HG02571 (cell line): ENCODE results near the gene ZNF581.

Source experiments
- ATAC-seq: cut with Tn5 transposase; IDR thresholded peaks from one replicate; pipeline ENCODE4 v1.9.1; 2021; ENCODE audit warnings: mild to moderate bottlenecking, moderate library complexity; ENCODE audit not compliant: unreplicated experiment

ZNF581 gene

DNA sequence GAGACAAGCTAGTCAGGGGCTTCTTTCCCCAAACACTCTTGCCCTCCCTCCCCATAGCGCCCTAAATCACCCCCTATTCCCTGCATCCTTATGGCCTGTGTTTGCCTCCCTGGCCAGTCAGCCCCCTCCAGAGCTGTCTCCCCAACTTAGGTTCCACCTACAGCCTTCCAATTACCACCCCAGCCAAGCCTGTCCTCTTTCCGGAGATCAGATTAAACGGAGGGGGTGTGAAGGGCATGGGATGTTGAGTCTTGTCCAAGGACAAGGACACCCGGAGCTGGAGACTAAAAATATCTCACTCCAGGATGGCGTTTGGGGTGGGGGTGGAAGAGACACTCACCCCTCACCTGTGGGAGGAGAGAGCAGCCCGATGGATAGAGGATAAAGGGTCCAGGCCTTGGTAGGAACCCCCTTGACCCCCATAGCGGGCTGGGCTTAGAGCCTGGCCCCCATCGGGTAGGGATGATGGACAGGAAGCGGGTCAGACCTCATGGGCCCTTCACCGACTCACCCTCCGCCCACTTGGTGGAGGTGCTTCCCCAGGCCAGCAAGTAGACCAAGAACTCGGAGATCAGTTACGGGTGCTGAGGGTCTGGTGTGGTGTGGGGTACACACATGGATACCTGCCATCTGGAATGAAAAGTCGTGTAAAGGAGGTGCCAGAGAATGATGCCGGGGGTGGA lies 32.0 kb upstream of the ZNF581 start:
- ATAC-seq = no peak

DNA sequence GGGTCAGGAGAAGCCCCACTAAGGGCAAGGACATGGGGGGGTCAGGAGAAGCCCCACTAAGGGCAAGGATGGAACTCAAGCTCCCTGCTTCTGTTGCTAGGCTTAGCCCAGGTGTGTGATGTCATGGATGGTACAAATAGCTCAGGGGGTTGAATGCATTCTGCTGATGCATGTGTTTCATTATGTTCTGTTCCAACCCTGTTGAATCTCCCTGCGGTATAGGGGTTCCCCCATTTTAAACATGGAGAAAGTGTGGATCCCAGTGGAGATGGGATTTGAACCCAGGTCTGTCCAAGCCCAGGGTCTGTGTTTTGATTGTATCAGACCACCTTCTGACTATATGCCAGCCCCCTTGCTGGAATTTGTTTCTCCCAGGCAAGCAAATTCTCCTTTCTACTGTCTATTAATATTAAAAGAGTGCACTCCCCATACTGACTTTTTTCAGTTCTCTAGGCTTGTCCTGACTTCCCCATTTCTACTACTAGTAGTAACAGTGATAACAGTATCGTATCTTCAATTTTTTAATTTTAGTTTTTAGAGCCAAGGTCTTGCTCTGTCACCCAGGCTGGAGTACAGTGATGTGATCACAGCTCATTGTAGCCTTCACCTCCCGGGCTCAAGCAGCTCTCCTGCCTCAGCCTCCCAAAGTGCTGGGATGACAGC lies 31.3 kb upstream of the ZNF581 start:
- no peak for ATAC-seq

DNA sequence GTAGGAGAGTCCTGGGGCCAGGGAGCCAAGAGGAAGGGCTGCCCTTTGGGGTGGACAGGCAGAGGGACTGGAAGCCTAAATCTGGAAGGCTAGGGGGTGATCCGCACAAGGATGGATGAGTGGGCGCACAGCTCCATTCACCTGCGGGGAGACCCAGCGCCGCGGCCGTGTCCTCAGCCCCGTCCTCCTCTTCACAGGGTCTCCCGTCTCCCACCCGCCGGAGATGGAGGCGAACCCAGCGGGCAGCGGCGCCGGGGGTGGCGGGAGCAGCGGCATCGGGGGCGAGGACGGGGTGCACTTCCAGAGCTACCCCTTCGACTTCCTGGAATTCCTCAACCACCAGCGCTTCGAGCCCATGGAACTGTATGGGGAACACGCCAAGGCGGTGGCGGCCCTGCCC lies 30.1 kb upstream of the ZNF581 start:
- ATAC-seq = no peak

DNA sequence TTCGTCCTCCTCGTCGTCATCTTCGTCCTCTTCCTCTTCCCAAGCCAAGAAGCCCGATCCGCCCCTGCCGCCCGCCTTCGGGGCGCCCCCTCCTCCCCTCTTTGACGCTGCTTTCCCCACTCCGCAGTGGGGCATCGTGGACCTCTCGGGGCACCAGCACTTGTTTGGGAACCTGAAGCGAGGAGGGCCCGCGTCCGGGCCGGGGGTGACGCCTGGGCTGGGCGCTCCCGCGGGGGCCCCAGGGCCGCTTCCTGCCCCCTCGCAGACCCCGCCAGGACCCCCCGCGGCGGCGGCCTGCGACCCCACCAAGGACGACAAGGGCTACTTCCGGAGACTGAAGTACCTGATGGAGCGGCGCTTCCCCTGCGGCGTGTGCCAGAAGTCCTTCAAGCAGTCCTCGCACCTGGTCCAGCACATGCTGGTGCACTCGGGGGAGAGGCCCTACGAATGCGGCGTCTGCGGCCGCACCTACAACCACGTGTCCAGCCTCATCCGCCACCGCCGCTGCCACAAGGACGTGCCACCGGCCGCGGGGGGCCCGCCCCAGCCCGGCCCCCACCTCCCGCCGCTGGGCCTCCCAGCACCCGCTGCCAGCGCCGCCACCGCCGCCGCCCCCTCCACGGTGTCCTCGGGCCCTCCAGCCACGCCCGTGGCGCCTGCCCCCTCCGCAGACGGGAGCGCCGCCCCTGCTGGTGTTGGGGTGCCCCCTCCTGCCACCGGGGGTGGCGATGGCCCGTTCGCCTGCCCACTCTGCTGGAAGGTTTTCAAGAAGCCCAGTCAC lies 29.3 kb upstream of the ZNF581 start:
- no peak for ATAC-seq

DNA sequence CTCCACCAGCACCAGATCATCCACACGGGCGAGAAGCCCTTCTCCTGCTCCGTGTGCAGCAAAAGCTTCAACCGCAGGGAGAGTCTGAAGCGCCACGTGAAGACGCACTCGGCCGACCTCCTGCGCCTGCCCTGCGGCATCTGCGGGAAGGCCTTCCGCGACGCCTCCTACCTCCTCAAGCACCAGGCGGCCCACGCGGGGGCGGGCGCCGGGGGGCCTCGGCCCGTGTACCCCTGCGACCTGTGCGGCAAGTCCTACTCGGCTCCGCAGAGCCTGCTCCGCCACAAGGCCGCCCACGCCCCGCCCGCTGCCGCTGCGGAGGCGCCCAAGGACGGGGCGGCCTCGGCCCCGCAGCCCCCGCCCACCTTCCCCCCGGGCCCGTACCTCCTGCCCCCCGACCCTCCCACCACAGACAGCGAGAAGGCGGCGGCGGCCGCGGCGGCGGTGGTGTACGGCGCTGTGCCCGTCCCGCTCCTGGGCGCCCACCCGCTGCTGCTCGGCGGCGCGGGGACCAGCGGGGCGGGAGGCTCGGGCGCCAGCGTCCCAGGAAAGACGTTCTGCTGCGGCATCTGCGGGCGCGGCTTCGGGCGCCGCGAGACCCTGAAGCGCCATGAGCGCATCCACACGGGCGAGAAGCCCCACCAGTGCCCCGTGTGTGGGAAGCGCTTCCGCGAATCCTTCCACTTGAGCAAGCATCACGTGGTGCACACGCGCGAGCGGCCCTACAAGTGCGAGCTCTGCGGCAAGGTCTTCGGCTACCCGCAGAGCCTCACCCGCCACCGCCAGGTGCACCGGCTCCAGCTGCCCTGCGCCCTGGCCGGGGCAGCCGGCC lies 28.5 kb upstream of the ZNF581 start:
- no peak for ATAC-seq

DNA sequence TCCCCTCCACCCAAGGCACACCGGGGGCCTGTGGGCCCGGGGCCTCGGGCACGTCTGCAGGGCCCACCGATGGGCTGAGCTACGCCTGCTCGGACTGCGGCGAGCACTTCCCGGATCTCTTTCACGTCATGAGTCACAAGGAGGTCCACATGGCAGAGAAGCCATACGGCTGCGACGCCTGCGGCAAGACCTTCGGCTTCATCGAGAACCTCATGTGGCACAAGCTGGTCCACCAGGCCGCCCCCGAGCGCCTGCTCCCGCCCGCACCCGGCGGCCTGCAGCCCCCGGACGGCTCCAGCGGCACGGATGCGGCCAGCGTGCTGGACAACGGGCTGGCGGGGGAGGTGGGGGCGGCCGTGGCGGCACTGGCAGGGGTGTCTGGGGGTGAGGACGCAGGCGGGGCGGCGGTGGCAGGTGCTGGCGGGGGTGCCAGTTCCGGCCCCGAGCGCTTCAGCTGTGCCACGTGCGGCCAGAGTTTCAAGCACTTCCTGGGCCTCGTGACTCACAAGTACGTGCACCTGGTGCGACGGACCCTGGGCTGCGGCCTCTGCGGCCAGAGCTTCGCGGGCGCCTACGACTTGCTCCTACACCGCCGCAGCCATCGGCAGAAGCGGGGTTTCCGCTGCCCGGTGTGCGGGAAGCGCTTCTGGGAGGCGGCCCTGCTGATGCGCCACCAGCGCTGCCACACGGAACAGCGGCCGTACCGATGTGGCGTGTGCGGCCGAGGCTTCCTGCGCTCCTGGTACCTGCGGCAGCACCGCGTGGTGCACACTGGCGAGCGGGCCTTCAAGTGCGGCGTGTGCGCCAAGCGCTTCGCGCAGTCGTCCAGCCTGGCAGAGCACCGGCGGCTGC lies 27.7 kb upstream of the ZNF581 start:
- no peak for ATAC-seq

DNA sequence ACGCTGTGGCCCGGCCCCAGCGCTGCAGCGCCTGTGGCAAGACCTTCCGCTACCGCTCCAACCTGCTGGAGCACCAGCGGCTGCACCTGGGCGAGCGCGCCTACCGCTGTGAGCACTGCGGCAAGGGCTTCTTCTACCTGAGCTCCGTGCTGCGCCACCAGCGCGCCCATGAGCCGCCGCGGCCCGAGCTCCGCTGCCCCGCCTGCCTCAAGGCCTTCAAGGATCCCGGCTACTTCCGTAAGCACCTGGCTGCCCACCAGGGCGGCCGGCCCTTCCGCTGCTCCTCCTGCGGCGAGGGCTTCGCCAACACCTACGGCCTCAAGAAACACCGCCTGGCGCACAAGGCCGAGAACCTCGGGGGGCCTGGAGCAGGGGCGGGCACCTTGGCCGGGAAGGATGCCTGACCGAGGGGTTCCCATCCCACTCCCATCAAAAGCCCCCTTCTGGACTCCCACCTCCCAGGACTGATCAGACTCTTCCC lies 27.0 kb upstream of the ZNF581 start:
- no peak for ATAC-seq

DNA sequence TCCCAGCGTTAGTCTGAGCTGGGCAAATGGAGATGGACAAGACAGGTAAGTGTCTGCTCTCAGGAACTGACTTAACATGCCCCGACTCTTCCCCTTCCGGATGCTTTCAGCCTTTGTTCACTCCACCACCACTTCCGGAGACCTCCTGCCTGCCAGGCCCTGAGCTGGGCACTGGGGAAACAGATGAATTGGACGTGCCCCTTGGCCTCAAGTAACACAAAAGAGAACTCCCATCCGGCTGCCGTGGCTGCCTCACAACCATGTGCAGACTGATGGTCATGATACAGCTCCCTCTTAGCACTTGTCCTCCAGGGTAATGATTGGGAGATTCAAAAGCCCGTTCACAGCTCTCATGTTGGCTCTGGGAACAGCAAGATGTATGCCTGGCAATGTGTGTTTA lies 26.0 kb upstream of the ZNF581 start:
- ATAC-seq = no peak

DNA sequence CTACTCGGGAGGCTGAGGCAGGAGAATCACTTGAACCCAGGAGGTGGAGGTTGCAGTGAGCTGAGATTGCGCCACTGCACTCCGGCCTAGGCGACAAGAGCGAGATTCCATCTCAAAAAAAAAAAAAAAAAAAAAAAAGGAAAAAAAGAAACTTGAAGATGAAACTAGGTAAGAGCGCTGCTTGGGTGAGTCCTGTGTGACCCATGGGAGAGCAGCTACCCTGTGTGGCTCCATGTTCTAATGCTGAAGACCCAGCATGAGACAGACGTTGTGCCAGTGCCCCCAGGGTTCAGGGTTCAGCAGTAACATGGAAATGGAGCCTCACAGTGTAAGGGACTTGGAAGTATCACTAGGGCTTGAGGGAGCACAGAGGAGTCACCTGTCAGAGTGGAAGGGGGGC lies 25.0 kb upstream of the ZNF581 start:
- ATAC-seq = no peak

DNA sequence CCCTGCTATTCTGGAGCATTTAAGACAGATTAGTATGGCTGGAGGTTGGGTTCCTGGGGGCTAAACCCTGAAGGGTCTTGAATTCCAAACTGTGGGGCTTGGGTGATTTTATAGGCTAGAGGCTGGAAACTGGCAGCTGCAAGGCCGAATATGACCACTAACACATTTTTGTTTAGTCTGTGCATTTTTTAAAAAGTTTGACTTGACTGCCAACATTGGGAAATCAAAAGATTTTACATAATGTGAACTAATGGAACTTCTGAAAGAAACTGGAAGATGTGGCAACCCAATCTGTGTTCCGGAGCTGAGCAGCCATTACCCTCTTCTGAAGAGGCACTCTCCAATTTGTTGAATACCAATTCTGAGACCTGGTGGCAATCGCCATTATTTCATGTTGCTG lies 24.2 kb upstream of the ZNF581 start:
- ATAC-seq = no peak

DNA sequence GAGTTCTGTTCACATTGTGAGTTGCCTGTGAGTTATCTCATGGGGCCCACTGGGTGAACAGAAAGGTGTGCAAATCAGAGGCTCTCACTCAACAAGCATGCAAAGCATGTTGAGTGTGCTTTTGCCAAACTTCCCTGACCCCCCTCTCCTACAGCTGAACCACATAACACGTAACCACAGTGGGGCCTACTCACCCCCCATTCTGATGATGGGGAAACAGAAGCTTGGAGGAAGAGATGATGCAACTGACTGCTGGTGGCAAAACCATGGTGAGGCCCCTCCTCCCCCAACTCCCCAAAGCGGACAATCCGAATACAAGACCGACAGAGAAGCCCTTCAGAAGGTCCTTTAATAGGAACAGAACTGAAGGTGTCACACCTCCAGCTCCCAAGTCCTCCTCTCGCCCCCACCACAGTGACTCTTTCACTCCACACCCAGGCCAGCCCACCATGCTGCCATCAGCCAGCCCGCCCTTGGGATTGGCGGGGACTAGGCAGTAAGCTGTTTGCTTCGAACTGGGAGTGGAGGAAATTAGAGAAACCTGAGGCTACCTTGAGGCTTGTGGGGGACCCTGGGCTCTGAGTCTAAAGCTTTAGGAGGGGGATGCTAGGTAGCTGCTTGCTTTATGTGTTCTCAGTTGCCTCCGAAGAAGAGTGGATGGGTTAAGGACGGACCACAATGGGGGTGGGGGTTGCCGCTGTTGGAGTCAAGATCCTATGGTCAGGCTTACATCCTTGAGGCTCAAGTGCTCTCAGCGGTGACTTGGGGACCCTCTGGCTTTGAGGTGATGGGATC lies 22.8 kb upstream of the ZNF581 start:
- no peak for ATAC-seq

DNA sequence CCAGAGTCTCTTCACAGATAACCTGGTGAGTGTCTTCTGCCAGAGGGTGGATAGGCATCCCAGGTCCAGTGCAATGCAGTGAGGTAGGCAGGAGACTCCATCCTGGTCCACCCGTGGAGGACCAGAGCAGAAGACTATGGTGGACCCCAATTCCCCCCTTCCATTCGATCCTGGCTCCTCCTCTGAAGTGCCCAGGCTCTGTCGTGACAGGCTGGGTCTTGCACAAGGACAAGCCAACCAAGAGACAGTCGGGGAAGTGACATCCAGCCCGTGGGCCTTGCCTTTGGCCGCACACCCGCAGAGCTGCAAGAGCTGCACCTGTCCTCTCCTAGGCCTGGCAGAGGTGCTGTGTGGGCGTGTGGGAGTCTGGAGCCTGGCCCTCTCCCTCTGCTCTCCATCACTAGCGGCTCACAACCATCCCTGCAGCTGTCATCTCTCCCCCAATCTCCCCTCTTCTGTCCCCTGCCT lies 22.2 kb upstream of the ZNF581 start:
- ATAC-seq = no peak

DNA sequence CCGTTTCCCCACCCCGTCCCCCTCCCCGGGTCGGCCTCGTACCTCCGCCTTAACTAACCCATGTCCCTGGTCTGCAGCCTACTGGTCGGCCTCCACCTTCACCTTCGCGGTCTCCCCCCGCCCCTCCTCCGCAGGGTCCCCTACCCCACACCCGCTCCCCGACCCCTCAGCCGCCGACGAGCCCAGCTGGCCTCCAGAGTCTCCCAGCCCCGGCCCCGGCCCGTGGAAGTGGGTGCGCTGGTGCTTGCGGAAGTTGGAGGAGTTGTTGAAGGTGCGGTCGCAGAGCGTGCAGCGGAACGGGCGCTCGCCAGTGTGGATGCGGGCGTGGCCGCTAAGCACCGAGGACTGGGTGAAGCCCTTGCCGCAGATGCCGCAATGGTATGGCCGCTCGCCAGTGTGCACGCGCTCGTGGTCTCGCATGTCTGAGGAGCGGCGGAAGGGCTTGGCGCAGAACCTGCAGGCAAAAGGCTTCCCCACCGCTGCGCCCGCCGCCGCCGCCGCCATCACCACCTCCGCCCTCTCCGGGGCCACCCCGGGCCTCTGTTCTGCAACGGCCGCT lies 21.7 kb upstream of the ZNF581 start:
- ATAC-seq = no peak

DNA sequence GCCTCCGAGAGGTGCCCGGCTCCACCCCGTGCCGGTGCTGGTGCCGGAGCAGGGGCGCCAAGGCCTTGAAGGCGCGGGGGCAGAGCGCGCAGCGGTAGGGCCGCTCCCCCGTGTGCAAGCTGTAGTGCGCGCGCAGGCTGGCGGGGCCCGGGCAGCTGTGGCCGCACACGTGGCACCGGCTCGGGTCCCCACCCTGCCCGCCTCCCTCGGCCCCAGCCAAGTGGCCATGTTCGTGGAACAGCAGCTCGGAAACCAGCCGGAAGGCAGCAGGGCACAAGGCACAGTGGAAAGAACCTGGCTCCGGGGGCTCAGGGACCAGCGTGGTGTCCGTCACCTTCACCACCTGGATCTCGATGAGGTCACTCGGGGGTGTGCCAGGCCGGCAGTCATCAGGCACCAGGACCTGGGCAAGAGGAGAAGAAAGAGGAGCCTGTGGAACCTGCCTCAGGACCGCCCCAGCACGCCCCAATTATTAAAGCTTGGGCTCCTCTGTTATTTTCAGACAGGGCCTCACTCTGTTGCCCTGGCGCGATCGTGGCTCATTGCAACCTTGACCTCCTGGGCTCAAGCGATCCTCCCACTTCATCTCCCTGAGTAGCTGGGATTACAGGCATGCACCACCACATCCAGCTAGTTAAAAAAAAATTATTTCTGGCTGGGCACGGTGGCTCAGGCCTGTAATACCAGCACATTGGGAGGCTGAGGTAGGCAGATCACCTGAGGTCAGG lies 21.0 kb upstream of the ZNF581 start:
- no peak for ATAC-seq

DNA sequence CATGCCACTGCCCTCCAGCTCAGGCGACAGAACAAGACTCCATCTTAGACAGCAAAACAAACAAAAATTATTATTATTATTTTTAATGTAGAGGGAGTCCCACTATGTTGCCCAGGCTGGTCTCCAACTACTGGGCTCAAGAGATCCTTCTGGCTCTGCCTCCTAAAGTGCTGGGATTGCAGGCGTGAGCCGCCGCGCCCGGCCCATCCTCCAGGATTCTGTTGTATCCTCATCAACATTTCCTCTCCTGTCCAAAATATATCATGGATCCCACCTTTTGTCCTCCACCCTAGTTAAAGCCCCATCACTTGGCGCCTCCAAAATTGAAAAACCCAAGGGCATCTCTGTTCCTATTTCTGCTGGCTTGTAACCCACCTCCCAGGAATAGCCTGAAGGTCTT lies 20.3 kb upstream of the ZNF581 start:
- no peak for ATAC-seq

DNA sequence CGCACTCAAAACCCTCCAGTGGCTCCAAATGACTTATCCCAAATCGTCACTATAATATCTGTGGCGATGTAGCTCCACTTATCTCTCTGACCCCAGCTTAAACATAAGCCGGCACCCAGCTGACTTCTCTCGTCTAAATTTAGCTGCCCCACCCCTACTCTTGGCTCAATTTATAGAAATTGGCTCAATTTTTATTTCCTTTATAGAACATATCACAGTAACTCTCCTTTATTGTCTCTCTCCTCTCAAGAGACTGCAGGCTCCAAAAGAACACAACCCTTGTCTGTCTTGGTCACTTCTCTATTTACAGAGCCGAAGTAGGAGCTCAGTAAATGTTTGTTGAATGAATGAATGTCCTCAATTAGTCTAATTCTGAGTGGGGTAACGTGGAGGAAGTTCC lies 19.9 kb upstream of the ZNF581 start:
- no peak for ATAC-seq

DNA sequence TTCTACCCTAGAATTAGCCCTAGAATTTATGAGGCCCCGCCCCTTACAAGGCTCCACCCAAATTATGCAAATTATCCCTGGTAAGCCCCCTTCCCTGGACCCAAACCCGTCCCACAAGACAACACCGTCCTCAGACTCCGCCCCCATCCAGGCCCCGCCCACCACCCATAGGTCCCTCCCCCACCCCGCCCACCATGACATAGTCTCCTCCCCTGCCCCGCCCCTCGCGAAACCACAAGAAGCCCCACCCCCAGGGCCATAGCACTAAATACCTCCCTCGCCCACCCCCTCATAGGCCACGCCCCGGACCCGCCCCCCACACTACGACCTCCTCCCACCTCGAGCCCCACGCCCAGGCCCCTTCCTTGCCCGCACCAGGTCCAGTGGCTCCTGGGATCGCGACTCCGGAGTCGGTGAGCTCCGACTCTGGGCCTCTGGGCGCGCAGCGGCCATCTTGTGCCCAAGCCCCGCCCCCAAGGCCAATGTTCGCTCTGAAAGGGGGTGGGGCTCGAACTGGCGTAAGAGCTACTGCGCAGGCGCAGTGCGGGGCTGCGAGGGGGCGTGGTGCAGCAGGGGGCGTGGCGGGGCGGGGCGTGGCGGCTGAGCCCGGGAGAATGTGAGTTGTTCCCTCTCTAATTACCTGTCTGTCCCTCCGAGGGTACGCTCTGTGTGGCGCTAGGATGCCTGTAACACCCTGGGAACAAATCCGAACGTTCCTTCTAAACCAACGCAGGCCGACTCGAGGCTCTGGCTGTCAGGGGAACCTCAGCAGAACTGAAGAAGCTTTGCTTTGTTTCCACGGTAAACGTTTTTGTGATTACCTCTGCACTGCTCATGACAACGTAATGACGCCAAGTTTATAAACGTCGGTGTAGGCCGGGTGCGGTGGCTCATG lies 19.1 kb upstream of the ZNF581 start, which contains the start of gene ZNF784:
TSS of gene ZNF784 (minus strand) at position 458 of the 895 bp plus-strand sequence. CDS start at position 453, 5 bp downstream.
- peak; percentile 64 for ATAC-seq
